Mesenchymal stem cell (in vitro differentiated cells and primary cell): ENCODE data around the gene PDE1A.

Experiments used
- DNase-seq: peaks from one replicate; pipeline ENCODE4 v3.0.0-alpha.2; 2013
- H2AFZ ChIP-seq: one replicate; pipeline ENCODE4 v1.6.1; 2013; ENCODE audit warnings: low read depth, mild to moderate bottlenecking, control low read depth, inconsistent platforms, low read length, moderate library complexity
- H2AK5ac ChIP-seq: 2 replicates; pipeline ENCODE4 v1.6.1; 2013; ENCODE audit warnings: low read length, moderate library complexity, mild to moderate bottlenecking, inconsistent platforms; ENCODE audit not compliant: severe bottlenecking
- H2BK120ac ChIP-seq: one replicate; pipeline ENCODE4 v1.6.1; 2013; ENCODE audit warnings: low read depth, mild to moderate bottlenecking, inconsistent platforms, low read length, moderate library complexity
- H2BK12ac ChIP-seq, 2 experiments: one replicate each; pipeline ENCODE4 v1.6.1; 2013; ENCODE audit warnings: inconsistent platforms in 2 of 2, low read length in 2 of 2, mild to moderate bottlenecking in 2 of 2, moderate library complexity in 2 of 2, control low read depth in 1 of 2
- H2BK15ac ChIP-seq: one replicate; pipeline ENCODE4 v1.6.1; 2013; ENCODE audit warnings: mild to moderate bottlenecking, low read depth, inconsistent platforms; ENCODE audit not compliant: poor library complexity, severe bottlenecking
- H2BK5ac ChIP-seq: 2 replicates; pipeline ENCODE4 v1.6.1; 2013; ENCODE audit warnings: low read depth, mild to moderate bottlenecking, low read length, control low read depth, inconsistent platforms; ENCODE audit not compliant: poor library complexity, severe bottlenecking
- H3K14ac ChIP-seq, 2 experiments: one replicate each; pipeline ENCODE4 v1.6.1; 2013; ENCODE audit warnings: inconsistent platforms in 2 of 2, low read length in 2 of 2, control low read depth in 1 of 2, mild to moderate bottlenecking in 1 of 2, moderate library complexity in 1 of 2
- H3K18ac ChIP-seq, 2 experiments: one replicate each; pipeline ENCODE4 v1.6.1; 2013; ENCODE audit warnings: inconsistent platforms in 2 of 2, low read length in 2 of 2, control low read depth in 1 of 2, low read depth in 1 of 2, mild to moderate bottlenecking in 1 of 2
- H3K23ac ChIP-seq, 2 experiments: one replicate each; pipeline ENCODE4 v1.6.1; 2013; ENCODE audit warnings: inconsistent platforms in 2 of 2, low read length in 2 of 2, mild to moderate bottlenecking in 2 of 2, moderate library complexity in 2 of 2, control low read depth in 1 of 2
- H3K27ac ChIP-seq: 2 replicates; pipeline ENCODE4 v1.5.1; 2013; ENCODE audit warnings: mild to moderate bottlenecking, moderate library complexity, low read length, control low read depth, inconsistent platforms; ENCODE audit not compliant: poor library complexity, severe bottlenecking
- H3K27me3 ChIP-seq, 2 experiments: 2 replicates each; pipeline versions ENCODE4 v1.6.1 to v1.7.0; 2013; ENCODE audit warnings: low read length in 2 of 2, mild to moderate bottlenecking in 2 of 2, moderate library complexity in 2 of 2, control low read depth in 1 of 2, inconsistent platforms in 1 of 2; ENCODE audit not compliant: control insufficient read depth in 1 of 2, insufficient read depth in 1 of 2
- H3K36me3 ChIP-seq, 2 experiments: 2 replicates each; pipeline versions ENCODE4 v1.6.1 to v1.7.0; 2013; ENCODE audit warnings: low read length in 2 of 2, control low read depth in 1 of 2, inconsistent platforms in 1 of 2, low read depth in 1 of 2, mild to moderate bottlenecking in 1 of 2; ENCODE audit not compliant: insufficient read depth in 2 of 2, control insufficient read depth in 1 of 2
- H3K4ac ChIP-seq, 2 experiments: one replicate each; pipeline ENCODE4 v1.6.1; 2013; ENCODE audit warnings: inconsistent platforms in 2 of 2, low read length in 2 of 2, mild to moderate bottlenecking in 2 of 2, moderate library complexity in 2 of 2, control low read depth in 1 of 2, low read depth in 1 of 2
- H3K4me1 ChIP-seq: 2 replicates; pipeline ENCODE4 v1.6.1; 2013; ENCODE audit warnings: low read depth, low read length, control low read depth; ENCODE audit not compliant: control insufficient read depth, insufficient read depth
- H3K4me2 ChIP-seq: 2 replicates; pipeline ENCODE4 v1.6.1; 2013; ENCODE audit warnings: low read length, mild to moderate bottlenecking, inconsistent platforms; ENCODE audit not compliant: poor library complexity, severe bottlenecking
- H3K4me3 ChIP-seq, 2 experiments: 2 replicates each; pipeline versions ENCODE4 v1.5.1 to v1.7.0; 2013; ENCODE audit warnings: low read length in 2 of 2, mild to moderate bottlenecking in 2 of 2, control low read depth in 1 of 2, low read depth in 1 of 2; ENCODE audit not compliant: insufficient read depth in 1 of 2
- H3K79me1 ChIP-seq: replicated peaks from 2 replicates; pipeline ENCODE4 v1.6.1; 2013; ENCODE audit warnings: mild to moderate bottlenecking, control low read depth, low read length, inconsistent platforms; ENCODE audit not compliant: poor library complexity, severe bottlenecking
- H3K9ac ChIP-seq: 2 replicates; pipeline ENCODE4 v1.7.0; 2013; ENCODE audit warnings: mild to moderate bottlenecking, low read length, moderate library complexity
- H3K9me3 ChIP-seq: 2 replicates; pipeline ENCODE4 v1.7.0; 2013; ENCODE audit warnings: mild to moderate bottlenecking, low read length; ENCODE audit not compliant: control insufficient read depth
- H4K8ac ChIP-seq: one replicate; pipeline ENCODE4 v1.6.1; 2013; ENCODE audit warnings: inconsistent platforms, mild to moderate bottlenecking, low read length, moderate library complexity
- H4K91ac ChIP-seq: one replicate; pipeline ENCODE4 v1.6.1; 2013; ENCODE audit warnings: mild to moderate bottlenecking, low read length, inconsistent platforms
- WGBS: methylation state at CpG from one replicate; pipeline ENCODE4 v1.1.7; 2013; ENCODE audit warnings: mixed read lengths; 5-methylcytosine and 5-hydroxymethylcytosine counted together

The PDE1A gene

DNA sequence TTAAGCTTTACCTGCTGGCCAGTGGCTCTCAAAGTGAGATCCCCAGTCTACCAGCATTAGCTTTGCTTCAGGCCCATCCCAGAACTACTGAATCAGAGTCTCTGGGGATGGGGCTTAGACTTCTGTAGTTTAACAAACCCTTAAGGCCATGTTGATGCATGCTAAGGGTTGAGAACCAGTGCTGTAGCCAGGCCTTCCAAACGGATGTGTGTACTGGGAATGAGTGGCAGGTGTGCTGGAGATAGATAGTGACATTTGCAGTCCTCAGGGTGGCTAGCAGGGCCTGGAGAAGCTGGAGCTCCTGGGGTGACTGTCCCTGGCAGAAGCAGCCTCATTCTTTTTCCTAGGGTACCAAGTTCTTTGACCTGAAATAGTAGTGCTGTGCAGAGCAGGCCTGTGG is 292.6 kb downstream of the PDE1A start:
- H3K4me2 ChIP-seq, result no peak overlapping the region

DNA sequence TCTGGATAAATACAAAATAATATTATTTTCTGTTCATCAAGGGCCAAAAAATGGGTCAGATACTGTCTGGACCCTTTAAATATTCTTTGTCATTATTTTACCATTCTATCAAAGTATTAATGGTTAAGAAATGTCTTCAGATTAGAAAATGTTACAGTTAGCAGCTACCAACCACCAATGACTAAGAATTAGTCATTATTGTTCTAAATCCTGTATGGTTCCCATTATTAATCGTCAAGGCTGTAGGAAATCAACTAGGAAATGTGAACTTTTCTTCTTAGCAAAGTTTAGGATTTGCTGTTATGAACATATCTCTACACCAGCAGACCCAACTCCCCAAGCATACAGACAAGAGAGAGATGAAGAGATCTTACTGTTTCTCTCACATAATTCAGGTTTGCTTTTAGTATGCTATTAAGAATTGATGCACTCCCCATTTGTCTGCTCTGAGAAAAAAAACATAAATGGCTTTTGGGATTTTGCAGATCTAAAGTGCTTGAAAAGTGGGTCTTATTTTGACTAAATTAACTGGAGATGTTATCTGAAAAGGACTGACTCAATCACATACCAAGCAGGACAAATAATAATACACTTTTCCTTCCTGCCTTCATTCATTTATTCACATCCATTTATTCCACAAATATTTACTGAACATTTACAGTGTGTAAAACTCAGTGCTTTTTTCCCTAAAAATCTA is 293.5 kb downstream of the PDE1A start:
- Histone ChIP-seq H3K4me2 (no peak overlapping the region), H3K4me1 (peaks cover 2% of the 10 kb centered on the region), H3K18ac (no peak overlapping the region), H2BK120ac (no peak overlapping the region), H3K9ac (peak overlapping the region; percentile 13), H2BK5ac (no peak overlapping the region), H2AK5ac (no peak overlapping the region), H2BK12ac (no peak overlapping the region), H2AFZ (no peak overlapping the region), H3K23ac (no peak overlapping the region), H4K8ac (no peak overlapping the region), H3K27ac (peak overlapping the region; percentile 11), H3K79me1 (no peaks in the 10 kb centered on the region), H3K9me3 (no peaks in the 10 kb centered on the region), H4K91ac (no peak overlapping the region), H3K27me3 (no peaks in the 10 kb centered on the region), H3K4ac (no peak overlapping the region), H3K4me3 (no peak overlapping the region), H3K14ac (no peak overlapping the region), H3K36me3 (no peaks in the 10 kb centered on the region), H2BK15ac (no peak overlapping the region)
- DNase-seq, result no peak
- no CpG with 5 or more reads among the region's 1 CpG for WGBS

More for the DNA sequence above, 292.6 kb downstream of the PDE1A start:
- DNase-seq, result no peak
- no peak overlapping the region for H3K14ac ChIP-seq
- no peak overlapping the region for H2BK5ac ChIP-seq
- no peaks in the 10 kb centered on the region for H3K79me1 ChIP-seq
- H2AFZ ChIP-seq, result no peak overlapping the region
- H3K9ac ChIP-seq, result no peak overlapping the region
- no peak overlapping the region for H2BK12ac ChIP-seq
- peaks cover 2% of the 10 kb centered on the region for H3K4me1 ChIP-seq
- H2BK120ac ChIP-seq, result no peak overlapping the region
- WGBS, result 91% methylated on average over 1 of the region's 1 CpG
- H3K9me3 ChIP-seq, result no peaks in the 10 kb centered on the region
- H2BK15ac ChIP-seq, result no peak overlapping the region
- H2AK5ac ChIP-seq, result no peak overlapping the region
- no peak overlapping the region for H3K4ac ChIP-seq
- no peak overlapping the region for H3K23ac ChIP-seq
- no peaks in the 10 kb centered on the region for H3K36me3 ChIP-seq
- H3K27me3 ChIP-seq, result no peaks in the 10 kb centered on the region
- no peak overlapping the region for H4K91ac ChIP-seq
- H3K27ac ChIP-seq, result no peak overlapping the region
- H4K8ac ChIP-seq, result no peak overlapping the region
- no peak overlapping the region for H3K18ac ChIP-seq
- H3K4me3 ChIP-seq, result no peak overlapping the region

DNA sequence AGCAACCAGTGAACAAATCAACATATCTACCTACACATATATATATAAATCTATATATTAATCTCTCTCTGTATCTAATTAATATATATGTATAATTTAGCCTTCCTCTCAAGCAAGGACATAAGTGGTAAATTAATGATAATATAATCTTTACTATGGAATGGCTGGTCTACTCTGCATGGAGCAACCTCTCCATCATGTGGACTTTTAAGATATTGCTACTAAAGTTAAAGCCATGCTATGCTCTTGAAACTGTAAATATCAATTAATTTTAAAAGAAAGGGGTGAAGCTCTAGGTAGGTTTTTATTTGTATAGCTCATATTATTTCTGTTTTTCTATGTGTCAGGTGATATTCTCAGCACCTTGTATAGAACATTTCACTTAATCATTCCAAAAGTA is 294.2 kb downstream of the PDE1A start:
- H3K14ac ChIP-seq, result no peak overlapping the region
- no peak overlapping the region for H3K27ac ChIP-seq
- no peaks in the 10 kb centered on the region for H3K36me3 ChIP-seq
- H3K9me3 ChIP-seq, result no peaks in the 10 kb centered on the region
- H3K23ac ChIP-seq, result no peak overlapping the region
- H3K9ac ChIP-seq, result peak overlapping the region; percentile 10
- H3K4me1 ChIP-seq, result peaks cover 2% of the 10 kb centered on the region
- no peak overlapping the region for H2AK5ac ChIP-seq
- no peaks in the 10 kb centered on the region for H3K79me1 ChIP-seq
- no peak overlapping the region for H3K4me3 ChIP-seq
- H2BK120ac ChIP-seq, result no peak overlapping the region
- H3K4ac ChIP-seq, result no peak overlapping the region
- no peak overlapping the region for H2BK12ac ChIP-seq
- H3K27me3 ChIP-seq, result no peaks in the 10 kb centered on the region
- no peak overlapping the region for H3K4me2 ChIP-seq
- no peak overlapping the region for H2BK15ac ChIP-seq
- no peak overlapping the region for H4K8ac ChIP-seq
- no peak overlapping the region for H2BK5ac ChIP-seq
- no peak overlapping the region for H4K91ac ChIP-seq
- no peak overlapping the region for H3K18ac ChIP-seq
- no peak overlapping the region for H2AFZ ChIP-seq
- peak; percentile 18 for DNase-seq

DNA sequence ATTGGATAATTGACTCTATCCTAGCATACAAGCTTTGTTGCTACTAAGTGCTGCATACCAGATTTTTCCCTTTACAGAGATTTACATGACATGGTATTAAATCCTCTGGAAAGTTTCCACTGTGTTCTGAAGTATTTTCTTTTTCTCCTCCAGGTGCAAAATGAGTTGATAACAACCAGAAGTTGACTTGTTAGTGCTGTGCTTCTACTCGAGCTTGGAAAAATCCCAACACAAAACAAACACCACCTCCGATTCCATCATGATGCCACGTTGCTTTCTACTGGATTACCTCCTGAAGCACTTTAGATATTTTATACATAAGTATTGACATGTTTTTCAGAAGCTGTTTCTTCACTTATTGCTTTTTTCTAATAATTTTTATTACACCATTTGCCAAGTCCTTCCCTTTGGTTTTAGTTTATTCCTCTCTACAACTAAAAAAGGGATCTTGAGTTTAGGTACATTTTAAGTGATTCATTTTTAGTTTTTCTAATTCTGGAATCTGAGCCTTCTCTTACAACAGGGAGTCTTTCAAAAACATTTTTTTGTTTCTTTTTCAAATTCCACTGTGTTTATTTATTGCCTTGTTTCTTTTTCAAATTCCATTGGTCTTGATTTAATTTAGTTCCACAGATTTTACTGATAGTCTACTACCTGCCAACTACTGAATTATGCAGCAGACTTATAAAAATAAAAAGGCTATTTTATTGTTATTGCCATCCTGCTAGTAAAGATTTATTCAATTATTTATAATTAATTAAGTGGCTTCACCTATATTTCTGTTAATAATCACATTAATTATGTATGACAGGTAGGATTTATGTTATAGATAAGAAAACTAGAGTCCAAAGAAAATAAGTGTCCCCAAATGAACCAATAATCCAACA is 297.8 kb downstream of the PDE1A start:
- Histone ChIP-seq H3K79me1 (no peaks in the 10 kb centered on the region), H2AFZ (no peak overlapping the region), H3K14ac (no peak overlapping the region), H2BK5ac (no peak overlapping the region), H3K4ac (no peak overlapping the region), H2BK12ac (no peak overlapping the region), H3K23ac (no peak overlapping the region), H3K4me1 (peaks cover 2% of the 10 kb centered on the region), H3K27me3 (no peaks in the 10 kb centered on the region), H3K4me3 (no peak overlapping the region), H4K91ac (no peak overlapping the region), H3K36me3 (no peaks in the 10 kb centered on the region), H4K8ac (no peak overlapping the region), H2BK120ac (no peak overlapping the region), H3K4me2 (no peak overlapping the region), H3K27ac (no peak overlapping the region), H2AK5ac (no peak overlapping the region), H2BK15ac (no peak overlapping the region), H3K9ac (no peak overlapping the region), H3K18ac (no peak overlapping the region), H3K9me3 (no peaks in the 10 kb centered on the region)
- WGBS, result 50% methylated on average over 1 of the region's 3 CpGs
- no peak for DNase-seq
